GM23338 (cell line): Measurements from ENCODE around the gene EPHA4.

Experiments used
- CREB1 ChIP-seq: fragments of 250-450 bp; sonication (Bioruptor Pico); IDR thresholded peaks from 2 replicates; pipeline ENCODE4 v1.5.0; 2020; ENCODE audit warnings: low read depth, mild to moderate bottlenecking, moderate library complexity
- CTCF ChIP-seq, 2 experiments: fragments of 200-600 bp in 1 of 2; sonication (generic) in 1 of 2; conservative IDR thresholded peaks; 2 replicates each; pipeline versions ENCODE4 v1.5.1 to v1.6.1; 2016 to 2017; ENCODE audit warnings: antibody characterized with exemption in 2 of 2, low read depth in 2 of 2, mild to moderate bottlenecking in 2 of 2, moderate library complexity in 1 of 2
- ETS1 ChIP-seq: IDR thresholded peaks from 2 replicates; pipeline ENCODE4 v1.6.1; 2016; ENCODE audit warnings: antibody characterized with exemption
- EZH2 ChIP-seq: fragments of 200-600 bp; sonication (generic); IDR thresholded peaks from one replicate; pipeline ENCODE4 v1.8.0; 2017; ENCODE audit warnings: antibody characterized with exemption, mild to moderate bottlenecking, low read depth; ENCODE audit not compliant: unreplicated experiment
- EZH2phosphoT487 ChIP-seq: fragments of 200-600 bp; sonication (generic); IDR thresholded peaks from one replicate; pipeline ENCODE4 v1.8.1; 2018; ENCODE audit warnings: antibody characterized with exemption; ENCODE audit not compliant: unreplicated experiment
- JUNB ChIP-seq: IDR thresholded peaks from one replicate; pipeline ENCODE4 v1.6.1; 2016; ENCODE audit warnings: antibody characterized with exemption; ENCODE audit not compliant: unreplicated experiment
- POLR2AphosphoS5 ChIP-seq: IDR thresholded peaks from 2 replicates; pipeline ENCODE4 v1.6.1; 2016; ENCODE audit warnings: antibody characterized with exemption, low read depth
- ZNF114 ChIP-seq: fragments of 250-450 bp; sonication (Bioruptor Pico); IDR thresholded peaks from 2 replicates; pipeline ENCODE4 v1.5.0; 2020; ENCODE audit warnings: mild to moderate bottlenecking, moderate library complexity
- ZNF331 ChIP-seq: fragments of 250-450 bp; sonication (Bioruptor Pico); IDR thresholded peaks from 2 replicates; pipeline ENCODE4 v1.5.0; 2020; ENCODE audit warnings: low read depth, mild to moderate bottlenecking, moderate library complexity
- ZNF462 ChIP-seq: fragments of 250-450 bp; sonication (Bioruptor Pico); IDR thresholded peaks from 2 replicates; pipeline ENCODE4 v1.5.0; 2020; ENCODE audit warnings: mild to moderate bottlenecking, moderate library complexity
- TF ChIP-seq, protein P1 (sequence below): IDR thresholded peaks from one replicate; pipeline ENCODE4 v1.6.1; 2018; ENCODE audit warnings: antibody characterized with exemption; ENCODE audit not compliant: unreplicated experiment

DNA sequence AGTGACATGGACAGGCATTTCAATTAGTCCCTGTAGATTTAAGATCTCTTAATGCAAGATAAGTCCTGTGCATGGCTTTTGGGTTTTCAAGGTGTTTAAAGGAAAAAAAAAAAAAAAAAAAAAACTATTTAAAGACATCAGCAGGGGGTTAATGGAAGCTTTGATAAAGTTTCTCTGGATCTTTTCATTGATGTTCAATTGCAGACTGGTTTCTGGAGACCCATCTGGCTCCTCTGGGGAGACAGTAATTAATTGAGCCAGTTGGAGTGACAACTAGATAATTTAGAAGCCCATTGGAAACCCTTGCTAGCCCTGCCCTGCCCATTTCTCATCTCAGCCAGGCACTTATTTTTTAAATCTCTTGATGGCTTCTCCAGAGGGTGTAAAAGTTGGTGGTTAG, 98.7 kb downstream of the EPHA4 start:
- TF ChIP-seq CTCF (conservative IDR thresholded peaks at IDR 0.05; ENCODE audit: low read depth in 2 of 2) = no peak
- TF ChIP-seq JUNB = no peak
- TF ChIP-seq, protein P1, sequence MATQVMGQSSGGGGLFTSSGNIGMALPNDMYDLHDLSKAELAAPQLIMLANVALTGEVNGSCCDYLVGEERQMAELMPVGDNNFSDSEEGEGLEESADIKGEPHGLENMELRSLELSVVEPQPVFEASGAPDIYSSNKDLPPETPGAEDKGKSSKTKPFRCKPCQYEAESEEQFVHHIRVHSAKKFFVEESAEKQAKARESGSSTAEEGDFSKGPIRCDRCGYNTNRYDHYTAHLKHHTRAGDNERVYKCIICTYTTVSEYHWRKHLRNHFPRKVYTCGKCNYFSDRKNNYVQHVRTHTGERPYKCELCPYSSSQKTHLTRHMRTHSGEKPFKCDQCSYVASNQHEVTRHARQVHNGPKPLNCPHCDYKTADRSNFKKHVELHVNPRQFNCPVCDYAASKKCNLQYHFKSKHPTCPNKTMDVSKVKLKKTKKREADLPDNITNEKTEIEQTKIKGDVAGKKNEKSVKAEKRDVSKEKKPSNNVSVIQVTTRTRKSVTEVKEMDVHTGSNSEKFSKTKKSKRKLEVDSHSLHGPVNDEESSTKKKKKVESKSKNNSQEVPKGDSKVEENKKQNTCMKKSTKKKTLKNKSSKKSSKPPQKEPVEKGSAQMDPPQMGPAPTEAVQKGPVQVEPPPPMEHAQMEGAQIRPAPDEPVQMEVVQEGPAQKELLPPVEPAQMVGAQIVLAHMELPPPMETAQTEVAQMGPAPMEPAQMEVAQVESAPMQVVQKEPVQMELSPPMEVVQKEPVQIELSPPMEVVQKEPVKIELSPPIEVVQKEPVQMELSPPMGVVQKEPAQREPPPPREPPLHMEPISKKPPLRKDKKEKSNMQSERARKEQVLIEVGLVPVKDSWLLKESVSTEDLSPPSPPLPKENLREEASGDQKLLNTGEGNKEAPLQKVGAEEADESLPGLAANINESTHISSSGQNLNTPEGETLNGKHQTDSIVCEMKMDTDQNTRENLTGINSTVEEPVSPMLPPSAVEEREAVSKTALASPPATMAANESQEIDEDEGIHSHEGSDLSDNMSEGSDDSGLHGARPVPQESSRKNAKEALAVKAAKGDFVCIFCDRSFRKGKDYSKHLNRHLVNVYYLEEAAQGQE = no peak
- TF ChIP-seq EZH2 = no peak
- TF ChIP-seq POLR2AphosphoS5 = no peak
- no peak for TF ChIP-seq EZH2phosphoT487
- no peak for TF ChIP-seq ZNF462 (CRISPR knock-in tag)
- no peak for TF ChIP-seq ETS1
- TF ChIP-seq ZNF114 (CRISPR knock-in tag) = no peak
- no peak for TF ChIP-seq CREB1 (CRISPR knock-in tag)
- no peak for TF ChIP-seq ZNF331 (CRISPR knock-in tag)
